GM12872 (cell line): Measurements from ENCODE around the gene KBTBD12.

ENCODE experiments used
- TF ChIP-seq, protein P1 (sequence below): IDR thresholded peaks from 3 replicates; pipeline ENCODE4 v1.5.1; 2011; ENCODE audit warnings: low read depth, mild to moderate bottlenecking, low read length, moderate library complexity; ENCODE audit not compliant: insufficient read depth

The KBTBD12 gene

DNA sequence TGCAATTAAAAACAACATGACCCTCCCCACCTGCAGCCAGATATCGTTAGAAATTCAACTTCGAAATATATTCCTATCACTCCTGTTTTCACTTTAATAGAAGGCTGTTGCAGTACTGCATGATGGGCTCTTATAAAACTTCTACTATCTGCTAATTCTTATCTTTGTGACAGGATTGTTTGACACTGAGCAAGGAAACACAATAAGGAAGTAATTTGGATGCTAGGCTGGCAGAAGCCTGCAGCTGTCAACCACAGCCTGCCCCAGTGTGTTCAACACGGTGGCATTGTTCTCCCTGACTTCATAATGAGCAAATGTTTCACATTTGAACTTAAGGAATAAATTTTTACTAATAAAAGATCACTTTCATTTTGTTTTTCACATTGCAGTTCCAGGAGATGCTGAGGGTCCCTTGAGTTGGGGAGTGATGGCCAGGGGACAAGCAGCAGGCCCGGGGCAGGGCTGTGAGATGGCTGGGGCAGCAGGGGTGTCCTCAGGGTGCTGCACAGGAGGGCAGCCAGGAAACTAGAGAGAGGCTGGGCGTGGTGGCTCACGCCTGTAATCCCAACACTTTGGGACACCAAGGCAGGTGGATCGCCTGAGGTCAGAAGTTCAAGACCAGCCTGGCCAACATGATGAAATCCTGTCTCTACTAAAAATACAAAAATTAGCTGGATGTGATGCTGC lies 72.4 kb downstream of the KBTBD12 start:
- TF ChIP-seq, protein P1, sequence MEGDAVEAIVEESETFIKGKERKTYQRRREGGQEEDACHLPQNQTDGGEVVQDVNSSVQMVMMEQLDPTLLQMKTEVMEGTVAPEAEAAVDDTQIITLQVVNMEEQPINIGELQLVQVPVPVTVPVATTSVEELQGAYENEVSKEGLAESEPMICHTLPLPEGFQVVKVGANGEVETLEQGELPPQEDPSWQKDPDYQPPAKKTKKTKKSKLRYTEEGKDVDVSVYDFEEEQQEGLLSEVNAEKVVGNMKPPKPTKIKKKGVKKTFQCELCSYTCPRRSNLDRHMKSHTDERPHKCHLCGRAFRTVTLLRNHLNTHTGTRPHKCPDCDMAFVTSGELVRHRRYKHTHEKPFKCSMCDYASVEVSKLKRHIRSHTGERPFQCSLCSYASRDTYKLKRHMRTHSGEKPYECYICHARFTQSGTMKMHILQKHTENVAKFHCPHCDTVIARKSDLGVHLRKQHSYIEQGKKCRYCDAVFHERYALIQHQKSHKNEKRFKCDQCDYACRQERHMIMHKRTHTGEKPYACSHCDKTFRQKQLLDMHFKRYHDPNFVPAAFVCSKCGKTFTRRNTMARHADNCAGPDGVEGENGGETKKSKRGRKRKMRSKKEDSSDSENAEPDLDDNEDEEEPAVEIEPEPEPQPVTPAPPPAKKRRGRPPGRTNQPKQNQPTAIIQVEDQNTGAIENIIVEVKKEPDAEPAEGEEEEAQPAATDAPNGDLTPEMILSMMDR: no peak

DNA sequence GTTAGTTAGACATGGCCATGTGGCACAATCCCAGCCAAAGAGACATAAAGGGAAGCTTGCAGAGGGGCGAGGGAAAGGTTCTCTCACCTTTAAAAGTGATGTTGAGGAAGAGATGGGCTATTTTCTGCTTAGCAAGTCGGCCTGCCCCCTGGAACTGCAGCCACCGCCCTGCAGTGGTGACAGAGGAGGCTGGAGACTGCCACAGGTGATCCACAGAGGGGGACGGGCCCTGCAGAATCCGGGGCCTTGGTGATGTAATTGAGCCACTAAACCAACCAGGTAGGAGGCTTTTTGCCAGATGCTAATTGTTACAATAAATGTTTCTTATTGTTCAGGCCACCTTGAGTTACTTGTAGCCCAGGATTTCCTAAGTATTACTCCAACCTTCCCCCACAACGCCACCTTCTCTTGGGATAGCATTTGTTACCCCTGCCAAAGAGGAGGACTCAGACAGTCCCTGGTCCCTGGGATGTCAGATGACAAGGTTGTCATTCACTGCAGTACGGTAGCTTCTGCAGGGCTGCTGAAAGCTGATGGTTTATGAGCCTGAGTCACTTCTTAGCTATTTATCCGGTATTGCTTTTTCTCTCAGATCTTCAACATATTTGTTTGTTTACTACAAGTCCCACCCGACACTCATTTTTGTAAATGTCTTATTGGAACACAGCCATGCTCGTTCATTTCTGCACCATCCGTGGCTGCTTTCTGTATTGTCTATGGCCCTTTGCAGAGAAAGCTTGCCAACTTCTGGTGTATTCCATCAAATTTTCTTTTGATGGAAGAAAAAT lies 73.9 kb downstream of the KBTBD12 start:
- TF ChIP-seq, protein P1: no peak

DNA sequence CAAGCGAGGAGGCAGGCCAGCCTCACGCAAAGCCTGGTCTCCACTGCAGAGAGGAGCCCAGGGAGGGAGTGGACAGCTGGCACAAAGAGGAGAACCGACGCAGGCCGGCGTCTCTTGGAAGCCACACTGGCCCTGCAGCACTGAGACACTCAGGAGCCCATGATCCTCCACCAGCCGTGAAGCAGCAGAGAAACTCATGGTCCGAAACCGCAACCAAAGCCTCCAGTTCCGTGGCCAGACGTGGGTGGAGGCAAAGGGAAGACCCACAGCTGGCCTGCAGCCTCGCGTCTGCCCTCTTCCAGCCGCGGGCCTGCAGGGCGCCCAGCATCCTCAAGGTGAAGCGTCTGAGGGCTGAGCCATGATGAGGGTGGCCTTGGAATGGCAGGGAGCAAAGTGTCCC lies 75.0 kb downstream of the KBTBD12 start:
- TF ChIP-seq, protein P1: no peak

DNA sequence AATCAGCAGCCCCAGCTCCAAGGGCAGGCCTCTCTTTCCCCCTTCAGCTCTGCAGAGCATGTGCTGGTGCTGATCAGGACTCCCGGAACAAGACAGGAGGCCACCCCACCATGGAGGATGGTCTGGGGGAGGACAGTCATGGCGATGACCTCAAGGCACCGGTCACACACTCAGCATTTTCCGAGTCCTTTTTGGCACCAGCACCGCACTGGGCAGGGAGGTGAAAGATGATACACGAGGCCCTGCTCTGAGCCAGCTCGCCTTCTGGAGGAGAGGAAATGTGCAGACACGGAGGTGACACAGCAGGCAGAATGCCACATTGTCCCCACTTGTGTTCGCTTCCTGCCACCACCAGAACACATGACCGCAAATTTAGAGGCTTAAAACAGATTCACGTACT lies 75.4 kb downstream of the KBTBD12 start:
- TF ChIP-seq, protein P1: no peak

DNA sequence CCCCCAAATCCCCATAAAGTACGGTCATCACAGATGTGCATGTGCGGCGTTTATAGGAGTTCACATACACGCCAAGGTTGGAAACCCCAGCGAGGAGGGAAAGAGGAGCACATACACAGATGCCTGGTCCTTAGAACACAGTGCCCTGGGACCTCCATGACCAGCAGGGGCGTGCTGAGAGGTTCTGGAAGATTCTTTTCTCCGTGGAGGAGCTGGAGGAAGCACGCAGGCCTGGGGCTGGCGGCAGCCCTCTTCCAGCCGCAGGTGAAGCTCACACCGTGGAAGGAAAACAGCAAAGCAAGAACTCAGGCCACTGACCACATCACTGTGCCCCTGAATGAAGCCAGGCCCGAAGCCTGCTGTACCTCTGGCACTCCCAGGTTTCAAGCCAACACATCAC lies 76.2 kb downstream of the KBTBD12 start:
- TF ChIP-seq, protein P1: no peak

DNA sequence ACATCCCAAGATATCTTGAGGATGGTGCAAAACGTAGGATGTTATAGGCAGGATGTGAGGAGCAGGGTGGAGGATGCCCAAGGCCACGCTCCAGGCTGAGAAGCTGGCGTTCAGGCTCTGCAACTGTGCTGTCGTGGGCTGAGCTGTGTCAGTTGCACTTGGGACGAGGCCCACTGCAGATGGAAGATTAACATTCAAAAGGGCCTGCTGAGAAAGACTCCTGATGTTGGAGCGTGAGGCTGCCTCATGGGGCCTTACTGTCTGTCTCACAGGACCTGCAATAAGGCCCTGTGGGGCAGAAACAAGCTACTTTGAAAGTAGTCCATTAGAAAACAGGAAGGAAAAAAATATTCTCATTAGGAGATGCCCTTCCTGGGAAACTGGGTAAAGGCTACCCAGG lies 76.6 kb downstream of the KBTBD12 start:
- TF ChIP-seq, protein P1: no peak

DNA sequence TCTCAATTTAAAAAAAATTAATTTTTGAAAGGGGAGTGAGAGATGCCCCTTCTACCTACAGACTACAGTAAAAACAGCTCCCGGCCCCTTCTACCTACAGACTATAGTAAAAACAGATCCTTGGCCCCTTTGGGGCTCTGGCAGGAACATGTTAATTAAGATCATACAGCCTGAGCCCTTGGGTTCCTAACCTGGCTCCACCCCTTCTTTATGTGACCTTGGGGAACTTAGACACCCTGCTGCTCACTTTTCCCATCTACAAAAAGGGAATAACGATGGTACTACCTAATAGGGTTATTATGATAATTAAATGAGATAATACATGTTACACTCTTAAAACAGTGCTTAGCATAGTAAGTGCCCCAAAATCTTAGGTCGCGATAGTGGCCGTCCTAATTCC lies 77.1 kb downstream of the KBTBD12 start:
- TF ChIP-seq, protein P1: no peak
